ENCODE data around the gene MAP4K2. TPM values are rescaled to one million over a fixed set of nuclear protein-coding genes. Genes with fewer than 3 reads are reported as not detected.

Gene MAP4K2
- total and polyA plus RNA-seq, 8 donors, result 19.3 to 48.2 (median 45.2) TPM

- no peaks in the 10 kb centered on the region for H3K9me3 ChIP-seq
- peaks cover 0 to 12% of the 10 kb centered on the region in 2 donors for H3K4me1 ChIP-seq
- ATAC-seq, result peak; percentile 22
- H3K4me3 ChIP-seq, result no peak overlapping the region
- peaks cover 0 to 17% of the 10 kb centered on the region in 2 donors for H3K36me3 ChIP-seq
- H3K27ac ChIP-seq, result no peak overlapping the region
- intact Hi-C loops (cut with DNase I), result no loop called here
- no peaks in the 10 kb centered on the region for H3K27me3 ChIP-seq
- peak in 1 of 4 donors; percentile 3 for DNase-seq
- no peak for TF ChIP-seq CTCF (IDR thresholded peaks at IDR 0.05)
Observed at GRCh38 chr11:64784813-64785581, 18.0 kb downstream of the MAP4K2 start.

GRCh38 chr11:64778473-64779298, 24.3 kb downstream of the MAP4K2 start, which contains the start of gene SF1:
TSS of gene SF1 (minus strand) at chr11:64778542. CDS start at chr11:64778392, 150 bp downstream.
- H3K4me1 ChIP-seq, result peaks cover 7 to 47% of the 10 kb centered on the region in 2 donors
- TF ChIP-seq CTCF (IDR thresholded peaks at IDR 0.05), result no peak
- peak; percentile 91 for ATAC-seq
- peak within 1 kb of the TSS; percentile 98 to 99 for H3K27ac ChIP-seq
- peaks cover 0 to 33% of the 10 kb centered on the region in 2 donors for H3K36me3 ChIP-seq
- intact Hi-C loops (cut with DNase I), result no loop called here
- H3K4me3 ChIP-seq, result peak within 1 kb of the TSS; percentile 71 to 84
- no peaks in the 10 kb centered on the region for H3K9me3 ChIP-seq
- peak; percentile 96 to 100 (median 99) for DNase-seq
- no peaks in the 10 kb centered on the region for H3K27me3 ChIP-seq

GRCh38 chr11:64778223-64778472, 24.9 kb downstream of the MAP4K2 start:
- ATAC-seq (peak; percentile 0), DNase-seq (no peak)
- no peaks in the 10 kb centered on the region for H3K9me3 ChIP-seq
- H3K4me3 ChIP-seq, result peak overlapping the region; percentile 71 to 84
- H3K36me3 ChIP-seq, result peaks cover 0 to 38% of the 10 kb centered on the region in 2 donors
- H3K27ac ChIP-seq, result peak overlapping the region; percentile 98 to 99
- no peak for TF ChIP-seq CTCF (IDR thresholded peaks at IDR 0.05)
- intact Hi-C loops (cut with DNase I), result no loop called here
- peaks cover 7 to 52% of the 10 kb centered on the region in 2 donors for H3K4me1 ChIP-seq
- H3K27me3 ChIP-seq, result no peaks in the 10 kb centered on the region

- H3K9me3 ChIP-seq, result no peaks in the 10 kb centered on the region
- H3K27me3 ChIP-seq, result no peaks in the 10 kb centered on the region
- intact Hi-C loops (cut with DNase I), result no loop called here
- H3K27ac ChIP-seq, result peak overlapping the region; percentile 98 to 99
- peaks cover 0 to 43% of the 10 kb centered on the region in 2 donors for H3K36me3 ChIP-seq
- peaks cover 7 to 57% of the 10 kb centered on the region in 2 donors for H3K4me1 ChIP-seq
- peak; percentile 86 to 96 (median 90) for DNase-seq
- no peak for TF ChIP-seq CTCF (IDR thresholded peaks at IDR 0.05)
- H3K4me3 ChIP-seq, result peak overlapping the region; percentile 71 to 84
- ATAC-seq, result peak; percentile 28
Observed at GRCh38 chr11:64777449-64778222, 25.4 kb downstream of the MAP4K2 start.

All from left lung (tissue), 10 donors.